H1 (cell line): ENCODE results near the gene STAG1. TPM values are rescaled to one million over a fixed set of nuclear protein-coding genes. Genes with fewer than 3 reads are reported as not detected.

Experiments
- CTCF ChIA-PET: fragments of 300-600 bp; sonication (Branson Sonifier 250); formaldehyde crosslinking; loops from one replicate; lab custom pipeline; 2021; ENCODE audit not compliant: partially characterized antibody; lab: Charles Lee
- POLR2A ChIA-PET: fragments of 300-600 bp; sonication (Branson Sonifier 250); formaldehyde crosslinking; loops from one replicate; lab custom pipeline; 2021; ENCODE audit warnings: inconsistent platforms; ENCODE audit not compliant: partially characterized antibody; lab: Charles Lee
- DNase-seq, 2 experiments: peaks; one replicate each; pipeline versions ENCODE4 v3.0.0 to v3.0.0-alpha.2; 2010 to 2022; ENCODE audit warnings: low spot score in 2 of 2, low read depth in 1 of 2, mixed read lengths in 1 of 2
- FAIRE-seq: peaks from 2 replicates; lab custom pipeline; 2011; peaks lifted over from hg19 to GRCh38; lab: Jason Lieb, UNC
- H2AFZ ChIP-seq: 2 replicates; pipeline ENCODE4 v1.8.1; 2012; ENCODE audit warnings: low read length, inconsistent platforms
- H2AK5ac ChIP-seq: 2 replicates; pipeline ENCODE4 v1.6.1; 2013; ENCODE audit warnings: low read depth, low read length
- H2BK120ac ChIP-seq: replicated peaks from 2 replicates; pipeline ENCODE3; 2013; ENCODE audit warnings: low read depth, low read length, inconsistent platforms
- H2BK12ac ChIP-seq: 2 replicates; pipeline ENCODE4 v1.6.1; 2013; ENCODE audit warnings: low read depth, low read length
- H2BK15ac ChIP-seq: 2 replicates; pipeline ENCODE4 v1.6.1; 2013; ENCODE audit warnings: low read length
- H2BK20ac ChIP-seq: 2 replicates; pipeline ENCODE4 v1.6.1; 2013; ENCODE audit warnings: low read length
- H2BK5ac ChIP-seq: 2 replicates; pipeline ENCODE4 v1.6.1; 2013; ENCODE audit warnings: low read depth, low read length
- H3K14ac ChIP-seq: 2 replicates; pipeline ENCODE4 v1.6.1; 2013; ENCODE audit warnings: inconsistent platforms; ENCODE audit not compliant: insufficient read length
- H3K18ac ChIP-seq: 2 replicates; pipeline ENCODE4 v1.6.1; 2013; ENCODE audit warnings: low read length; ENCODE audit errors: extremely low read depth
- H3K23ac ChIP-seq: 2 replicates; pipeline ENCODE4 v1.6.1; 2013; ENCODE audit warnings: inconsistent platforms; ENCODE audit not compliant: insufficient read length
- H3K23me2 ChIP-seq: 2 replicates; pipeline ENCODE4 v1.6.1; 2013; ENCODE audit warnings: low read depth, low read length
- H3K27ac ChIP-seq: 2 replicates; pipeline ENCODE4 v1.6.1; 2011; ENCODE audit warnings: low read depth, low read length, inconsistent platforms
- H3K27me3 ChIP-seq, 4 experiments: replicated peaks in 1 of 4; 1 replicate in 1 of 4; 2 replicates in 3 of 4; pipeline versions ENCODE4 v1.6.1 to v1.8.1; 2011 to 2013; ENCODE audit warnings: low read length in 3 of 4, mild to moderate bottlenecking in 3 of 4, inconsistent platforms in 2 of 4, mixed read lengths in 2 of 4, moderate library complexity in 1 of 4; ENCODE audit not compliant: control insufficient read depth in 3 of 4, insufficient read depth in 3 of 4; ENCODE audit errors: extremely low read depth in 1 of 4
- H3K36me3 ChIP-seq, 4 experiments: 2 replicates each; pipeline versions ENCODE4 v1.6.1 to v1.8.1; 2011 to 2013; ENCODE audit warnings: mild to moderate bottlenecking in 4 of 4, low read length in 3 of 4, moderate library complexity in 2 of 4, control low read depth in 1 of 4, inconsistent platforms in 1 of 4; ENCODE audit not compliant: insufficient read depth in 4 of 4, control insufficient read depth in 2 of 4
- H3K4ac ChIP-seq: replicated peaks from 2 replicates; pipeline ENCODE3; 2013; ENCODE audit warnings: low read length, low read depth, mixed read lengths, inconsistent platforms; ENCODE audit not compliant: insufficient read length
- H3K4me1 ChIP-seq, 4 experiments: replicated peaks in 1 of 4; 1 replicate in 1 of 4; 2 replicates in 3 of 4; pipeline versions ENCODE4 v1.6.1 to v1.8.1; 2011 to 2013; ENCODE audit warnings: low read length in 3 of 4, inconsistent platforms in 2 of 4, mixed read lengths in 1 of 4; ENCODE audit not compliant: insufficient read depth in 4 of 4, control insufficient read depth in 3 of 4
- H3K4me2 ChIP-seq, 2 experiments: 2 replicates each; pipeline versions ENCODE4 v1.6.1 to v1.8.1; 2011 to 2013; ENCODE audit warnings: low read depth in 2 of 2, low read length in 2 of 2, control low read depth in 1 of 2, inconsistent platforms in 1 of 2, mild to moderate bottlenecking in 1 of 2; ENCODE audit not compliant: insufficient read depth in 1 of 2
- H3K4me3 ChIP-seq, 4 experiments: fragments of 200-600, 300-600 bp in 1 of 4; sonication (generic), shearing (Covaris generic), sonication (Bioruptor Twin) in 1 of 4; 2 replicates each; pipeline versions ENCODE4 v1.5.1 to v1.8.1; 2011 to 2016; ENCODE audit warnings: low read length in 4 of 4, low read depth in 3 of 4, control low read depth in 2 of 4, inconsistent platforms in 2 of 4, mild to moderate bottlenecking in 2 of 4, mixed read lengths in 1 of 4, moderate library complexity in 1 of 4; ENCODE audit not compliant: insufficient read depth in 2 of 4; ENCODE audit errors: extremely low read depth in 1 of 4
- H3K56ac ChIP-seq: replicated peaks from 2 replicates; pipeline ENCODE3; 2013; ENCODE audit warnings: low read depth, mild to moderate bottlenecking, mixed read lengths, low read length, inconsistent platforms; ENCODE audit not compliant: insufficient read length
- H3K79me1 ChIP-seq: 2 replicates; pipeline ENCODE4 v1.6.1; 2013; ENCODE audit warnings: low read depth, low read length, control low read depth
- H3K79me2 ChIP-seq, 2 experiments: 2 replicates each; pipeline versions ENCODE4 v1.6.1 to v1.8.1; 2012 to 2013; ENCODE audit warnings: low read length in 2 of 2, mild to moderate bottlenecking in 2 of 2, inconsistent platforms in 1 of 2; ENCODE audit not compliant: insufficient read depth in 2 of 2, control insufficient read depth in 1 of 2
- H3K9ac ChIP-seq, 4 experiments: replicated peaks in 1 of 4; 1 replicate in 1 of 4; 2 replicates in 3 of 4; pipeline versions ENCODE4 v1.6.1 to v1.8.1; 2011 to 2013; ENCODE audit warnings: low read depth in 3 of 4, low read length in 3 of 4, control low read depth in 2 of 4, mild to moderate bottlenecking in 2 of 4, moderate library complexity in 2 of 4, inconsistent platforms in 1 of 4; ENCODE audit errors: extremely low read depth in 1 of 4
- H3K9me3 ChIP-seq, 2 experiments: 2 replicates each; pipeline versions ENCODE4 v1.6.1 to v1.8.1; 2012 to 2013; ENCODE audit warnings: mild to moderate bottlenecking in 2 of 2, moderate library complexity in 2 of 2, control low read depth in 1 of 2, inconsistent platforms in 1 of 2, low read depth in 1 of 2, low read length in 1 of 2, mixed read lengths in 1 of 2; ENCODE audit not compliant: insufficient read depth in 2 of 2
- H4K20me1 ChIP-seq, 2 experiments: replicated peaks in 1 of 2; 2 replicates each; pipeline versions ENCODE3 to v1.8.1; 2011 to 2013; ENCODE audit warnings: inconsistent platforms in 2 of 2, low read length in 2 of 2, mild to moderate bottlenecking in 1 of 2; ENCODE audit not compliant: insufficient read depth in 2 of 2, control insufficient read depth in 1 of 2
- H4K5ac ChIP-seq: 2 replicates; pipeline ENCODE4 v1.6.1; 2013; ENCODE audit warnings: low read length, low read depth, mixed read lengths, inconsistent platforms; ENCODE audit not compliant: insufficient read length
- H4K8ac ChIP-seq: 2 replicates; pipeline ENCODE4 v1.8.0; 2013; ENCODE audit warnings: mild to moderate bottlenecking, moderate library complexity, low read length, inconsistent platforms; ENCODE audit not compliant: insufficient read depth; ENCODE audit errors: extremely low read depth
- H4K91ac ChIP-seq: replicated peaks from 2 replicates; pipeline ENCODE3; 2013; ENCODE audit warnings: low read length, mixed read lengths, inconsistent platforms; ENCODE audit not compliant: insufficient read length
- BRCA1 ChIP-seq: IDR thresholded peaks from 2 replicates; pipeline ENCODE4 v1.6.1; 2012; ENCODE audit warnings: low read depth, low read length, improper control_type of control experiment
- CBX8 ChIP-seq: fragments of 300-800, 300-1000 bp; sonication (generic); IDR thresholded peaks from 2 replicates; pipeline ENCODE4 v1.7.1; 2016; ENCODE audit warnings: low read depth, low read length, borderline replicate concordance
- GABPA ChIP-seq: IDR thresholded peaks from 2 replicates; pipeline ENCODE4 v1.6.1; 2011; ENCODE audit warnings: mild to moderate bottlenecking, low read length, moderate library complexity, borderline replicate concordance; ENCODE audit not compliant: insufficient read depth
- GTF2F1 ChIP-seq: IDR thresholded peaks from 2 replicates; pipeline ENCODE4 v1.6.1; 2012; ENCODE audit warnings: low read depth, low read length, improper control_type of control experiment, borderline replicate concordance
- KDM1A ChIP-seq: fragments of 200-600, 300-600 bp; sonication (generic); IDR thresholded peaks from 2 replicates; pipeline ENCODE4 v1.7.1; 2016; ENCODE audit warnings: mild to moderate bottlenecking, low read length, borderline replicate concordance
- KDM5A ChIP-seq: fragments of 200-600 bp; IDR thresholded peaks from 2 replicates; pipeline ENCODE4 v1.7.1; 2012; ENCODE audit warnings: mild to moderate bottlenecking, low read length, inconsistent platforms, mixed read lengths
- NRF1 ChIP-seq: IDR thresholded peaks from 2 replicates; pipeline ENCODE4 v1.6.1; 2011; ENCODE audit warnings: mild to moderate bottlenecking, low read depth, low read length, improper control_type of control experiment
- RBBP5 ChIP-seq: IDR thresholded peaks from 2 replicates; pipeline ENCODE4 v1.7.1; 2012; ENCODE audit warnings: low read depth, mild to moderate bottlenecking, inconsistent platforms, low read length, moderate library complexity, borderline replicate concordance
- RFX5 ChIP-seq: IDR thresholded peaks from 2 replicates; pipeline ENCODE4 v1.6.1; 2011; ENCODE audit warnings: low read depth, low read length, improper control_type of control experiment, borderline replicate concordance
- RXRA ChIP-seq: IDR thresholded peaks from 2 replicates; pipeline ENCODE4 v1.6.1; 2011; ENCODE audit warnings: low read depth, mild to moderate bottlenecking, low read length, moderate library complexity; ENCODE audit not compliant: insufficient read depth
- SP4 ChIP-seq: IDR thresholded peaks from 2 replicates; pipeline ENCODE4 v1.6.1; 2012; ENCODE audit warnings: low read length, inconsistent platforms
- TAF1 ChIP-seq: IDR thresholded peaks from 2 replicates; pipeline ENCODE4 v1.6.1; 2011; ENCODE audit warnings: mild to moderate bottlenecking, low read depth, low read length
- USF2 ChIP-seq: IDR thresholded peaks from 2 replicates; pipeline ENCODE4 v1.6.1; 2011; ENCODE audit warnings: low read length, improper control_type of control experiment
- WGBS, 2 experiments: shearing (Covaris generic) in 1 of 2; methylation state at CpG; one replicate each; pipeline versions ENCODE4 v1.1.6 to v1.1.7; 2013 to 2015; ENCODE audit warnings: low lambda C conversion rate in 2 of 2, mixed read lengths in 2 of 2, inconsistent platforms in 1 of 2, low coverage in 1 of 2, missing lambda C conversion rate in 1 of 2; ENCODE audit not compliant: insufficient replicate concordance in 2 of 2, insufficient coverage in 1 of 2, insufficient read length in 1 of 2; ENCODE audit errors: extremely low coverage in 1 of 2, missing lambda C conversion rate in 1 of 2; 5-methylcytosine and 5-hydroxymethylcytosine counted together
- polyA plus RNA-seq, 7 experiments: library from polyadenylated mRNA; depleted of rRNA in 3 of 7; stranded (reverse) in 5 of 7; unstranded in 2 of 7; fragments of >200 nt in 5 of 7; fragments of 200-250 nt in 2 of 7; gene quantifications; 1 replicate in 5 of 7; 2 replicates in 1 of 7; 4 replicates in 1 of 7; pipeline versions ENCODE4 v1.2.1 to v1.2.3, GENCODE V29; 2011 to 2013; ENCODE audit warnings: missing spikeins in 2 of 7, mixed read lengths in 2 of 7
- total RNA-seq: library from RNA; stranded (reverse); fragmentation: NEBNext Ultra II Directional; extraction: Animal tissue kit (Norgen Biotek cat#: 25700); gene quantifications from 2 replicates; pipeline ENCODE4 v1.2.1, GENCODE V29; 2021

STAG1 gene
- total and polyA plus RNA-seq, 2 of the 8 experiments (the other 6 are each of a cell fraction or from before 2014, with no cell fraction given): 4.6 to 23.4 TPM

DNA sequence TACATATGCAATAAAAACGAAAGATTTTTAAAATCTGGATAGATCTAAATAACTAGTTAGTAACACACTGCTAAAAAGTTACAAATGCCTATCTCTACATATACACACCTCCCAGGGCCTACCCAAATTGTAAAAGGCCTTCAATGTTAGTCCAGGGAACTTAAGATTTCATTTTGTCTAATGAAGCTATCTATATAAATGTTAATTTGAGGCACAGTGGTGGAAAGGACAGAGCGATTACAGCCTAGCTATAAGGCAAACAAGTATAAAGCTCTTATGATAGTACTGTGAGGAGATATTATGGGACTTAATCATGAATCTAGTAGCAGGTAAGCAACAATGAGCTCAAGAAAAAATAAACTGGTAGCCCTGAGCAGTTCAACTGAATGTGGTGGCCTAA is 101.7 kb downstream of the STAG1 start:
- H4K20me1 ChIP-seq: no peaks in the 10 kb centered on the region
- no peak overlapping the region for H3K18ac ChIP-seq
- no peak overlapping the region for H2BK15ac ChIP-seq
- ChIA-PET POLR2A (interaction anchor here (0.6 kb wide), 1 partner anchor 15 kb away, joined by 3 read pairs; no protein-coding TSS in a partner anchor), CTCF (no interaction called here)
- no peak overlapping the region for H2BK20ac ChIP-seq
- H3K27me3 ChIP-seq: no peaks in the 10 kb centered on the region
- no peak for DNase-seq
- H3K23me2 ChIP-seq: no peaks in the 10 kb centered on the region
- no peak overlapping the region for H3K27ac ChIP-seq
- no peak overlapping the region for H3K9ac ChIP-seq
- no peak overlapping the region for H4K5ac ChIP-seq
- H3K23ac ChIP-seq: no peak overlapping the region
- no peaks in the 10 kb centered on the region for H3K4me1 ChIP-seq
- peaks cover 0 to 14% of the 10 kb centered on the region in 2 experiments; a peak in 2 of 4 replicates for H3K9me3 ChIP-seq
- H3K79me1 ChIP-seq: no peaks in the 10 kb centered on the region; the same call in none of the 2 replicates
- H4K8ac ChIP-seq: no peak overlapping the region
- H2BK5ac ChIP-seq: no peak overlapping the region
- no peak overlapping the region for H3K4ac ChIP-seq
- peaks cover 4 to 78% of the 10 kb centered on the region in 2 experiments; a peak in 3 of 4 replicates for H3K79me2 ChIP-seq
- no peak overlapping the region for H3K56ac ChIP-seq
- no peaks in the 10 kb centered on the region for H3K36me3 ChIP-seq
- TF ChIP-seq KDM5A (no peak), GTF2F1 (no peak), KDM1A (no peak), RXRA (no peak), CBX8 (no peak), BRCA1 (no peak), RBBP5 (no peak), NRF1 (no peak), GABPA (no peak), TAF1 (no peak), SP4 (no peak), RFX5 (no peak), USF2 (no peak)
- FAIRE-seq: no peak
- H3K4me2 ChIP-seq: no peak overlapping the region
- H2BK12ac ChIP-seq: no peak overlapping the region
- 87% methylated on average over 2 of the region's 2 CpGs; no CpG with 5 or more reads in 1 of the 2 experiments for WGBS, 2 experiments
- H4K91ac ChIP-seq: no peak overlapping the region
- H3K14ac ChIP-seq: no peak overlapping the region
- H2BK120ac ChIP-seq: no peak overlapping the region
- H2AK5ac ChIP-seq: no peak overlapping the region
- H3K4me3 ChIP-seq: no peak overlapping the region
- H2AFZ ChIP-seq: no peak overlapping the region
